ENCODE results near the gene TBC1D22B.

Gene TBC1D22B

GRCh38 chr6:37353761-37354525 is 96.4 kb downstream of the TBC1D22B start, which contains the start of gene RNF8:
TSS of gene RNF8 (plus strand) at chr6:37353983. CDS start at chr6:37354165, 182 bp downstream.
- in situ Hi-C loops (cut with HindIII; ENCODE audit: low pct_unique_long_range_greater_than_20kb, low sequenced_read_pairs): no loop called here
- no peak for TF ChIP-seq JUND (IDR thresholded peaks at IDR 0.05; ENCODE audit: low read depth)
- DNase-seq (ENCODE audit: low read depth in 1 of 2, low spot score in 1 of 2): peak; percentile 87 to 92

DNA sequence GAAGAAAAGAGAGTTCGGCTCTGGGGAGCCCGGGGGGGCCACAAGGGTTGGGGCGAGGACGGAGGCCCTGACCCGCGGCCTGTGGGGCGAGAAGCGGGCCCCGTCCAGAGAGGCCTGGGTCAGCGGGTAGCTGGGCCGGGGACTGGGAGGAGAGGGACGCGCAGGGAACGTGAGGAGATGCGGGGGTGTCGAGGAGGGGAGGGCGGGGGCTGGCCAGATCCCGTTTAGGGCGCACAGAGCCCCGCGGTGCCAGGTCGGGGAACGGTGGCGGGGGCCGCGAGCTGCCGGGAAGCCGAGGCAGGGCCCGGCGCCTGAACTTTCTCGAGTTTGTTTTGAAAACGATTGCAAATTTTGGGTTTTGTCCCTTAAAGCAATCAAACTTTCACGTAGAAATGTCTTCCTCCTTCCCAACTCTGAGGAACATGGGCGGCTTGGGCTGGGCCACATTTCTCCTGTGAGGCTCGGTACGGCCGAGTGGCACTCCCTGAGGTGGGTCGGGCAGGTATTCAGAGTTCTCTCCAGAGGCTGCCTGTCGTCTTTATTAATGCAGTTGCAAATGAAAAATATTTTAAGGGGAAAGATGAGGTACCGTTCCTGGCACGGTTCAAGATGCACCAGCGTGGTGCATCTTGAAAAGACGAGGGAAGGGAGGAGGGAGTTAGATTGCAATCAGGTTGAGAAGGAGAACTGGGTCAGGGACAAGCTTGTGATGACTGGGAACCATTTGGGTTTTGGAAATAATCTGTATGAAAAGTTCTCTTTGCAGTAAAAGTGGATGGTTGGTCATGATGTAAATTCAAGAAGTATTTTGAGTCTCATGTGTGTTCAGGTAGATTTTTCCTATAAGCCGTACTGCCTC is 97.2 kb downstream of the TBC1D22B start:
- peak; percentile 16 to 19 for DNase-seq (ENCODE audit: low read depth in 1 of 2, low spot score in 1 of 2)
- no peak for TF ChIP-seq JUND (IDR thresholded peaks at IDR 0.05; ENCODE audit: low read depth)
- in situ Hi-C loops (cut with HindIII; ENCODE audit: low pct_unique_long_range_greater_than_20kb, low sequenced_read_pairs): no loop called here

- no peak for DNase-seq (ENCODE audit: low read depth in 1 of 2, low spot score in 1 of 2)
- in situ Hi-C loops (cut with HindIII; ENCODE audit: low pct_unique_long_range_greater_than_20kb, low sequenced_read_pairs): no loop called here
- TF ChIP-seq JUND (IDR thresholded peaks at IDR 0.05; ENCODE audit: low read depth): no peak
Observed at GRCh38 chr6:37357288-37357687, 99.7 kb downstream of the TBC1D22B start.

DNA sequence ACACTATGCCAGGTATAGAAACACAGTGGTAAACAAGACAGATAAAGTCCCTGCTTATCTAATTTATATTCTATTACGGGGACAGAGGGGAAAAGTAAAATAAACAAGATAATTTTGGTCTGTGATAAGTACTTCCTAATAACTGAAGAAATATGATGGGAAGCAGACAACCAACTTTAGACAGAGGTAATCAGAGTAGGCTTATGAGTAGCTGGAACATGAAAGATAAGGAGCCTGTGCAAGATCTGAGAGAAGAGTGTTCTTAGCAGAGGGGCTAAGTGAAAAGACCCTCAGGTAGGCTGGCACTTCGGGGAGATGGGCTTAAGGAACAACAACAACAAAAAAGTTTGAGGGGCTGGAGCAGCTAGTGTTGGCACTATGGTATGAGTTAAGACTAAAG is 100.3 kb downstream of the TBC1D22B start:
- DNase-seq (ENCODE audit: low read depth in 1 of 2, low spot score in 1 of 2): no peak
- in situ Hi-C loops (cut with HindIII; ENCODE audit: low pct_unique_long_range_greater_than_20kb, low sequenced_read_pairs): no loop called here
- no peak for TF ChIP-seq JUND (IDR thresholded peaks at IDR 0.05; ENCODE audit: low read depth)

- in situ Hi-C loops (cut with HindIII; ENCODE audit: low pct_unique_long_range_greater_than_20kb, low sequenced_read_pairs): no loop called here
- no peak for TF ChIP-seq JUND (IDR thresholded peaks at IDR 0.05; ENCODE audit: low read depth)
- DNase-seq (ENCODE audit: low read depth in 1 of 2, low spot score in 1 of 2): no peak
Observed at GRCh38 chr6:37359039-37359438, 101.5 kb downstream of the TBC1D22B start.

DNA sequence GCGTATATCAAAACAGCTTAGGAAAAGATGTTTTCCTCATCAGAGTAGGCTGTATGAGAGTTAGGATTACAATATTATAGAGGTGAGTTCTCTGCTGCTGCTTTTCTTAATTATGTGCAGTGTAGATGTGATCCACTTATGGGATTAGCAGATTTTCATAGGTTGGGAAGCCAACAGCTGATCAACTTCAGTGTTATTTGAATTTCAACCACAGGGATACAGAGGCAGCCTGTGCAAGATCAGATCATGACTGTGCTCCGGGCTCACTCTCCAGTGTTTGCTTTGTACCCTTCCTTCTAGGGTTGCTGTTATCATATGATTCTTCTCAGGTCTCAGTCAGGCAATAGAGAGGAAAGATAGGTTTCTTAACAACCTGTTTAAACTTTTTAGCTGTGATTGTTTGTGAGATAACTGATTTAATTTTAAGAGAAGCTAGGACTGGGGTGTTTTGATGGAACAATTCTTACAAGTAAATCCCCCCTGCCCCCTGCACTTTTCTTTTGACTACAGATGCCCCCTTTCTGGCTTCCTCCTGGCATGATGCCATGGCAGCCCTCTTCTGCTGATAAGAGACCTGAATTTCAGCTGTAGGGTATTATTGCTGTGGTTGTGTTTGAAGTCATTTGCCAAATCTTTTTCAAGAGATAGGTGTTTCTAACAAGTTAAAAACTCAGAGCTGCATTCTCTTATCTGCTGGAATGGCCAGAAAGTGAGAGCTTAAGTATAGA is 104.7 kb downstream of the TBC1D22B start:
- in situ Hi-C loops (cut with HindIII; ENCODE audit: low pct_unique_long_range_greater_than_20kb, low sequenced_read_pairs): no loop called here
- TF ChIP-seq JUND (IDR thresholded peaks at IDR 0.05; ENCODE audit: low read depth): no peak
- no peak for DNase-seq (ENCODE audit: low read depth in 1 of 2, low spot score in 1 of 2)

DNA sequence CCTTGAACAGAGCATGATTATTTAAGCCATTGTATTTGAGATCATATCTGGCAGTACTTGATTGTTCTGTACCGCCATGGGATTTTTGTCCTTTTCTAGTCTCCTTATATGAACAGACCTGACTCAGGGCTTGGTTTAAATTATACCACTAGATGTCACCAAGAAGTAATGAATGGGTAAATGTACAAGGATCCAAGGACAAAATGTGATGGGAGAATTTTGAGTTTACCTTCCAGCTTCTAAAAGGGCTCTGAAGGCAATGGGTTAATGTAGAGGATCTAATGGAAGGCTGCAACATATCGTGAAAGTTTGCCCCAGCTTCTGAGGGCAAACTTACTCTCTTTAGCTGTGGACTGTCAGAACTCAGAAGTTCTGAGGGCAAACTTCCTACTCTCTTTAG is 108.2 kb downstream of the TBC1D22B start:
- DNase-seq (ENCODE audit: low read depth in 1 of 2, low spot score in 1 of 2): peak; percentile 11 to 55
- in situ Hi-C loops (cut with HindIII; ENCODE audit: low pct_unique_long_range_greater_than_20kb, low sequenced_read_pairs): no loop called here

GRCh38 chr6:37366910-37367309 is 109.3 kb downstream of the TBC1D22B start:
- in situ Hi-C loops (cut with HindIII; ENCODE audit: low pct_unique_long_range_greater_than_20kb, low sequenced_read_pairs): no loop called here
- TF ChIP-seq JUND (IDR thresholded peaks at IDR 0.05; ENCODE audit: low read depth): no peak
- no peak for DNase-seq (ENCODE audit: low read depth in 1 of 2, low spot score in 1 of 2)

More for the DNA sequence above, 108.2 kb downstream of the TBC1D22B start:
- no peak for TF ChIP-seq JUND (IDR thresholded peaks at IDR 0.05; ENCODE audit: low read depth)

DNA sequence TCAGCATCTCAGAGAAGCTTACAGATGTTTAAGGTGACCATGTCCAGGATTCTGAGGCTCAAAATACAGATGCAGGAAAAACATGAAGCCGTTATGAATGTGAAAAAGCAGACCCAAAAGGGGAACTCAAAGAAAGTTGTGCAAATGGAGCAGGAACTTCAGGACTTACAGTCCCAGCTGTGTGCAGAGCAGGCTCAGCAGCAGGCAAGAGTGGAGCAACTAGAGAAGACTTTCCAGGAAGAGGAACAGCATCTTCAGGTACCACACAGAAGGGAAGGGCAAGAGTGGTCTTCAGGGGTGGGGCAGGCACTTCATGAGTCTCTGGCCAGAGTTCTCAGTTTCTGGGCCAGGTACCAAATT is 111.4 kb downstream of the TBC1D22B start:
- in situ Hi-C loops (cut with HindIII; ENCODE audit: low pct_unique_long_range_greater_than_20kb, low sequenced_read_pairs): no loop called here
- no peak for TF ChIP-seq JUND (IDR thresholded peaks at IDR 0.05; ENCODE audit: low read depth)
- DNase-seq (ENCODE audit: low read depth in 1 of 2, low spot score in 1 of 2): no peak

DNA sequence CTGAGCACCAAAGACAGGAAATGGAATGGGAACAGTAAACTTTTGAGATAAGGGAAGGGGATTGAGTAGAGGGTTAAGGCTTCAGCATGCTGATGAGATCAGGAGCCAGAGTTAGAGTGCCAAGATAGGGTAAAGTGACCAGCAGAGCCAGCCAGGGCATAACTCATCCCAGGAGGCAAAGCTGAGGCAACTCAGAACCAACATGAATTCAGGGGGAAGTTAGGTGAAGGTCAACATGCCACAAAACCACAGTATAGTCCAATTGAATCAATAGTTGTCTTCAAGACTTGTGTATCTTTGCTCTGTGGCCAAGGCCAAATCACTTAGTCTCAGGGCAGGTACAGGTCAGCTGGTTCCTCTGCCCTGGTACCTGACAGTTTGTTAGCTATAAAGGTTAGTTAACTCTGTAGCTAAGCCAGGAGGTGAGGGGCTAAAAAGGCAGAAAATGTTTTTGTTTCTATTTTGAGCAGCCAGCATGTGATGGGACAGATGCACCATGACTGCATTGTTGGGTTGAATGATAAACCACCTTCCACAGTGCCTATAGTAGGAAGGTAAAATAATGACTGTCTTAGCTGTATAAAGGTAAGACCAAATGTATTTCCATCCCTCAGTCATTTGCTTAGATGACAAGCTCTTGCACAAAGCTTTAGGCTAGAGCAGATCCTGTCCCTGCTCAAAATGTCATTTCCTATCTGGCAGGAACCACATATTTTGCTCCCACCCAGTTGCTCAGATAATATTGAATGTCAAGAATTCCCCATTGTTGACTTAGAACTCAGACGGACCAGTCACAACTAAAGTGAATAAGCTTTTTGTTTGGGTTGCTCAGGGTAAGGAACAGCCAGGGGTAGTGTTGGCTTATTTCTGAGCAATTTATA is 112.0 kb downstream of the TBC1D22B start:
- no peak for DNase-seq (ENCODE audit: low read depth in 1 of 2, low spot score in 1 of 2)
- in situ Hi-C loops (cut with HindIII; ENCODE audit: low pct_unique_long_range_greater_than_20kb, low sequenced_read_pairs): no loop called here
- TF ChIP-seq JUND (IDR thresholded peaks at IDR 0.05; ENCODE audit: low read depth): no peak

DNA sequence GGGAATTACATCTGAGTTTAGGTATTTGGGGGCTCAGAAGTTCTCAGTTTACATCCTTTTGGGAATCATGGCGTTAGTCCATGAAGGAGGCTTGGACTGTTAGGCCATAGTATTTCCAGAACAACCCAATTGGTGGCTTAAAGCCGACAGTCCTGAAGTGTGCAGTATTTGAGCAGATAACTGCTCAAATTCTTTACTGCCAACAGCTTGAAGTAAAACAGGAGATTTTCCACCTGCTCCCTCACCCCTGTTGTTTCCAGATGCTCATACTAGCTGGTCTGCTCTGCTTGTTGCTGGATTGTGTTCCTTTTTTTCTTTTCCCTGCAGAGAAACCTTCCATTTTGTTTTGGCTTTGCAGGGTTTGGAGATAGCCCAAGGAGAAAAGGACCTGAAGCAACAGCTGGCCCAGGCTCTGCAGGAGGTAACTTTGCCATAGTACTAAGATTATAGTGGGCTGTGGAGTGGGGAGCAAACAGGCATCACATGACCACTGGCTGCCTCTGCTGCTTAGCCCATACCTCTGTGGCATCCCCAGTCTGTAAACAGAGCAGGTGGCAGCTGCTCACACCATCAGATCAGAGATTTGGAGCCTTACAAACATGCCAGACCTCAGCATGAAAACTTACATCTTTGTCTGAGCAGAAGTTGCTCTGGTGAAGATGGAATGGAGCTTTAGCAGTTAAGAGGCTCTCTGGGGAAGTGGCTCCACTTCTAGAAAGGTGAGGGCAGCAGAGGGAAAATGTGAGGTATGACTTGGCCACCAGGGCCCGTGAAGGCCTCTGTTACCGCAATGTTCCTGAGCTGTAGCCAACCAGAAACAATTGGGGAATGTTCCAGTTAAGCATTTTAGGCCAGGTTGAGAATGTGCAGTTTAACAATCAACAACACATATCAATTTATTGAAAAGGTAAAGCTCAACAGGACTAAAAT is 113.8 kb downstream of the TBC1D22B start:
- in situ Hi-C loops (cut with HindIII; ENCODE audit: low pct_unique_long_range_greater_than_20kb, low sequenced_read_pairs): no loop called here
- DNase-seq (ENCODE audit: low read depth in 1 of 2, low spot score in 1 of 2): no peak
- TF ChIP-seq JUND (IDR thresholded peaks at IDR 0.05; ENCODE audit: low read depth): no peak

All from T47D (cell line).